Measurements from ENCODE around the gene STH.

Gene STH

DNA sequence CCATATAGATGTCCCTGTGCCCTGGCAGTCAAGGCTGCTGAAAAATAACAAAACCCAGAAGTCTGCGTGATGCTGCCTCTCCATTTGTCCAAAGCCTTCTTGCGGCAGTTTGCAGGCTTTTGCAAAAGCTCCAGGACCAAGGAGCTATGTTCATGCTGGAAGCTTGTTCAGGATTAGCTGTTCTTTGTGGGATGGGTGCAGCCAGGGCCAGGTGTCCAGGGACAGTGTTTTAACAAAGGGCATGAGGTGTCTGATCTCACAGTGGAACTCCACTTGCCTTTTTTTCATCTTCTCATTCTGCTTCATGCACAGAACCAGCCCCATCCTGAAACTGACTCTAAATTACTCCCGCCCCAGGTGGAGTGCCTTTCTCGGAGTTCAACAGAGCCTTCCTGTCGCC, 31.7 kb upstream of the STH start:
- DNase-seq (ENCODE audit: low read depth in 2 of 2), result no peak

DNA sequence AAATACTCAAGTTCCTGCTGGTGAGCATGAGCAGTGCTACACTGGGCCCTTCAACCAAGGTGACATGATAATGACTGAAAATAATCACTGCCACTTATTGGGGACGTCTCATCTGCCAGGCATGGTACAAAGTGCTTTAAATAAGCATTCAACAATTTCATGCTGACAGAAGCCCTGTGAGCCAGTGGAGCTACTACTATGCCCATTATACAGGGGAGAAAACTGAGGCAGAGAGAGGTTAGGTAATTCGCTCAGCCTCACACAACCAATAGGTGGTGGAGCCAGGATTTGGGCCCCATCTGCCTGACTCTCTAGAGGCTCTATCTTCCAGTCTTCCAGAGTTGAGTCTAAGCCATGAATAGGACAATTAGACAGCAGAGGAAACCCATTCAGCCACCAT, 30.3 kb upstream of the STH start:
- DNase-seq (ENCODE audit: low read depth in 2 of 2), result no peak

DNA sequence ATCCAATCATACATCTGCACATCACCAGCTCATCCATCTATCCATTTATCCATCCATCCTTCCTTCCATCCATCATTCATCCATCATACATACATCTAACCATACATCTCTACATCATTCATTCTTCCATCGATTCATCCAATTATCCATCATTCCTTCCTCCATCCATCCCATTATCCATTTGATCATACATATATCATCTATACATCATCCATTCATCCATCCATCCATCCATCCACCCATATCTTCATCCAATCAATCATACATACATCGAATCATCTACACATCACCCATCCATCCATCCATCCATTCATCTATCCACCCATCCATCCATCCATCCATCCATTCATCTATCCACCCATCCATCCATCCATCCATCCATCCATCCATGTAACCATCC, 29.3 kb upstream of the STH start:
- no peak for DNase-seq (ENCODE audit: low read depth in 2 of 2)

DNA sequence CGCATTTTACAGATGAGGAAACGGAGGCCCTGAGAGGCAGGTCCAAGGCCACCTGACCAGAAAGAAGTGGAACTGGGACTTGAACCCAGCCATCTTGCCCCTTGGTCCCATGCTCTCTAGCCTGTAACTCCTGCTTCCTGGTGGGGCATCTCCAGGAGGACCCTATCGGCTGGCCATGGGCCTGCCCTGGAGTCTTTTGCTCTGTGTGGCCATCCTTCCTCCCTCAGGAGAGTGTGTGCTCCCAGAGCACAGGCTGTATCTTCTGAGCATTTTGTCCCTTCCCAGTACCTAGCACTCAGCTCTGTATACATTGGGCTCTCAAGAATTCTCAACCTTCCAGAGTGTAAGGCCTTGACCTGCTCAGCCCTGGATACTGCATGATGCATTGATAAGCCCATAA, 28.4 kb upstream of the STH start:
- DNase-seq (ENCODE audit: low read depth in 2 of 2), result no peak

DNA sequence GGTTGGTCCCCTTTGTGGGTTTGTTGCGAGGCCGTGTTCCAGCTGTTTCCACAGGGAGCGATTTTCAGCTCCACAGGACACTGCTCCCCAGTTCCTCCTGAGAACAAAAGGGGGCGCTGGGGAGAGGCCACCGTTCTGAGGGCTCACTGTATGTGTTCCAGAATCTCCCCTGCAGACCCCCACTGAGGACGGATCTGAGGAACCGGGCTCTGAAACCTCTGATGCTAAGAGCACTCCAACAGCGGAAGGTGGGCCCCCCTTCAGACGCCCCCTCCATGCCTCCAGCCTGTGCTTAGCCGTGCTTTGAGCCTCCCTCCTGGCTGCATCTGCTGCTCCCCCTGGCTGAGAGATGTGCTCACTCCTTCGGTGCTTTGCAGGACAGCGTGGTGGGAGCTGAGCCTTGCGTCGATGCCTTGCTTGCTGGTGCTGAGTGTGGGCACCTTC, 27.3 kb upstream of the STH start:
- no peak for DNase-seq (ENCODE audit: low read depth in 2 of 2)

DNA sequence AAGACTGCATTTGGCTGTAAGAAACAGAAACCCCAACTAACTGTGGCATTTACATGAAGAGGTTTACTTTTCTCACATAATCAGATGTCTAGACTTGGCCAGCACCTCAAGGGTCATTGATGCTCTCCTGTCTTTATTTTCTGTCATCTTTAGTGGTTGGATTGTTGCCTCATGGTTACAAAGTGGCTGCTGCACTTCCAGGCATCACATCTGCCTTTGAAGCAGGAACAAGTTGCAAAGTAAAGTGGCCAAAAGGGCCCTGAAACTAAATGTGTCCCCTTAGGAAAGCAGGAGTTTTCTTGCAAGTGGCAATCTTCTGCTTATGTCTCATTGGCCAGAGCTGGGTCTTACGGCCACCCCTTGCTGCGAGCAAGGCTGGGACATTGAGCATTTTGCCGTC, 26.5 kb upstream of the STH start:
- DNase-seq (ENCODE audit: low read depth in 2 of 2), result no peak

DNA sequence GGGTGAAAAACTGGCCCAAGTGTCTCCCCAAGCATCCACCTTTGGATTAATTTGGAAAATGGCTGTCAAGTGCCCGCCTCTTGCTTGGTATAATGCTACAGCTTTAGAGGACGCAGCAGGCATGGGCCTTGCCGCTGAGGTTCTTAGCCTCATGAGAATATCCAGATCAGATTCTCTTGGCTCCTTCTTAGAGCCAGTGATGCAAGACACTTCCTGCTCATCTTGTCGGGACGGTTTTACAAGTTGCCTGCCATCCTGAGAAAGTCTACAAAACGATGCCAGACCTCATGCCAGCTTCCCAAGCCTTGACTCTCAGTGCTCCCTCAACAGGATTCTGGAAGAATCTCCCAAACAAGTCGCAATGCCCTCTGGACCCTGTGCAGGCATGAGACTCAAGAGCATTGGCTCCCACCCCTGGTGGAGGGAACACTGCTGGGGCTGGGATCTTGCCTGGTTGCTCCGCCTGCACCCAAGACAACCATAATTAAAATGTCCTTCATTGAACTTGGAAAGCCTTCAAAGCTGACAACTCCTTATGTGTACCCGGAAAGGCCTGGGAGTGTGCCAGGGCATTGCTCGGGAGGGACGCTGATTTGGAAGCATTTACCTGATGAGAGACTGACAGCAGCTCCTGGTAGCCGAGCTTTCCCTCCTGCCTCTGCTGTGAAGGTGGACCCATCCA, 25.8 kb upstream of the STH start:
- DNase-seq (ENCODE audit: low read depth in 2 of 2), result no peak

DNA sequence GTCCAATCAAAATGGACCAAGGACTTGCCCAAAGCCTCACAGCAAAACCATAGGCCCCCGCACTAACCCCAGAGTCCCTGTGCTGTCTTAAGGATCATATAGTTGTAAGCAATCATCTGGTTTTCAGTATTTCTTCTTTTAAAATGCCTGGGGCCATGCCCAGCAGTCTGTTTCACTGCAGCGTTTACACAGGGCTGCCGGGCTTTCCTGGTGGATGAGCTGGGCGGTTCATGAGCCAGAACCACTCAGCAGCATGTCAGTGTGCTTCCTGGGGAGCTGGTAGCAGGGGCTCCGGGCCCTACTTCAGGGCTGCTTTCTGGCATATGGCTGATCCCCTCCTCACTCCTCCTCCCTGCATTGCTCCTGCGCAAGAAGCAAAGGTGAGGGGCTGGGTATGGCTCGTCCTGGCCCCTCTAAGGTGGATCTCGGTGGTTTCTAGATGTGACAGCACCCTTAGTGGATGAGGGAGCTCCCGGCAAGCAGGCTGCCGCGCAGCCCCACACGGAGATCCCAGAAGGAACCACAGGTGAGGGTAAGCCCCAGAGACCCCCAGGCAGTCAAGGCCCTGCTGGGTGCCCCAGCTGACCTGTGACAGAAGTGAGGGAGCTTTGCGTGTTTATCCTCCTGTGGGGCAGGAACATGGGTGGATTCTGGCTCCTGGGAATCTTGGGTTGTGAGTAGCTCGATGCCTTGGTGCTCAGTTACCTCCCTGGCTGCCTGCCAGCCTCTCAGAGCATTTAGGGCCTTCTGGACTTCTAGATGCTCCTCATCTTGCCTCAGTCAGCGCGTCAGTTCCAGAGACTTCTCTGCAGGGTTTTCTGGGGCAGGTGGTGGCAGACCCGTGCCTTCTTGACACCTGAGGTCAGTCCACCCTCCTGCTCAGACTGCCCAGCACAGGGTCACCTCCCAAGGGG, 24.8 kb upstream of the STH start:
- no peak for DNase-seq (ENCODE audit: low read depth in 2 of 2)

DNA sequence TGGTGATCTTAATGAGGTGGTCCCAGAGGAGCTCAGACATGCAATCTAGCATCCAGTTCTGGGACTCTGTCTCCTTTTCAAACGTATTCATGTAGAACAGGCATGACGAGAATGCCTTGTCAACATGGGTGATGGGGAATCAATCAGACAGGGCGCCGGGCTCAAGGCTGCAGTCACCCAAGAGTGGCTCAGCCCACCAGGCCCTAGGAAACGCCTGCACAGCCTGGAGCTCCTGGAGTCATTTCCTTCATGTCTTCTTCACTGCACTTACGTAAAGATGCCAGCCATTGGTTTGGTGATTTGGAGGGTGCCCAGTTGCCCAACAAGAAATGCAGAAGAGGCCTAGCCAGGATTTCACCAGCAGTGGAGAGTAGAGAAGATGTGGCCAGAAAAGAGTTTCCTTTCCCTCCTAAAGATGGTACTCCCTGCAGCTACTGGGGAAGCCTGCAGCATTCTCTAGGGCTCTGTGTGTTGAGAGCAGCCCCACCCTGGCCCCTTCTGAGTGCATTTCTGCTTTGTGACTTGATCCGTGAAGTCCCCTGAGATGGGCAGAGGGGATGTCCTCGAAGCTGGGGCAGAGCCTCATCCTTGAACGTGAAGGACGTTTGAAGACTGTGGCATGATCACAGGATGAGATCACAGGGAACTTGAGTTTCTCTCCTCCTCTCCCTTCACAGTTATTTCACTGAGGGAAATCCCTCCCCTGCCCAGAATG, 24.0 kb upstream of the STH start:
- no peak for DNase-seq (ENCODE audit: low read depth in 2 of 2)

DNA sequence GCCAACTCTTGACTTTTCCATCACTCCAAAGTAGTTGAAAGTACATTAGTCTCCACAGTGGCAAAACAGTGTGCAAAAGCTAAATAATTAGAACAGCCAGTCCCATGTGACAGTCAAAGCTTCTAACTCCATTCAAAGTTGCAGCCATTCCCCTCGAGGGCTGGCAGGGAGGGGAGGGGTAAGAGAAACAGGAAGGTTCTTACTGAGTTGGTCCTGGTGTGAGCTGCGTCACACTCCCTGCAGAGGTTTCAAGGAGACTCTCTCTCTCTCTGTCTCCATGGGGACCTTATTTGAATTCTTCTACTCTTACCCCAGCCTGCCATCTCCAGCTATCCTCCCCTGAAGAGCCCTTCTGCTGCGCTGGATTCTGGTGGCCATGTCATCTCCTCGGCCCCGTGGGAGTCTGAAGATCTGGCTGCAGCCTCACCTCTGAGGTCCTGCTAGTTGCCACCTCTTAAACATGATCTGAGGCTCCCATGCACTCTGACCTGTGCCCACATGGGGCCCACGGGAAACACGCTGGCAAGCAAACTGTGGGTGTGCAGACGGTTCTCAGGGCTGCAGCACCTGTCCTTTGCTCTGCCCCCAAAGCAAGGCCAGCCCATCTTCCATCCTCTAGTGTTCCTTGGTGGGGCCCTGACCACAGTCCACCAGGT, 23.3 kb upstream of the STH start:
- DNase-seq (ENCODE audit: low read depth in 2 of 2), result no peak

DNA sequence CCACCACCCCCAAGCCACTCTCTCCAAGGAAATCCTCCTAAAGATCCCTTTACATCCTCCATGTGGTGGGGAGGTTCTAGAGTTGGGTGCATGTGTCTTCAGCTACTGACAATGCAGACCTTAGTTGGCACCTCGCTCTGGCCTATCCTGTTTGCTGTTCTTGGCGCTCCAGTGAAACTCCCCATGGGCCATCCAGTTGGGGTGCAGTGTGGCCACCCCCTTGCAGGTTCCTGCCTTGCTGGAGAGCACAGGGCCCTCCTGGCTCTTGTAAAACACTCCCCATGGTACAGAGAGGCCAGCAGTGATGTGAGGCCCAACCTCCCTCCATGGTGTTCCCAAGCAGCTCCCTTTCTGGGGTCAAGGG, 22.7 kb upstream of the STH start:
- no peak for DNase-seq (ENCODE audit: low read depth in 2 of 2)

DNA sequence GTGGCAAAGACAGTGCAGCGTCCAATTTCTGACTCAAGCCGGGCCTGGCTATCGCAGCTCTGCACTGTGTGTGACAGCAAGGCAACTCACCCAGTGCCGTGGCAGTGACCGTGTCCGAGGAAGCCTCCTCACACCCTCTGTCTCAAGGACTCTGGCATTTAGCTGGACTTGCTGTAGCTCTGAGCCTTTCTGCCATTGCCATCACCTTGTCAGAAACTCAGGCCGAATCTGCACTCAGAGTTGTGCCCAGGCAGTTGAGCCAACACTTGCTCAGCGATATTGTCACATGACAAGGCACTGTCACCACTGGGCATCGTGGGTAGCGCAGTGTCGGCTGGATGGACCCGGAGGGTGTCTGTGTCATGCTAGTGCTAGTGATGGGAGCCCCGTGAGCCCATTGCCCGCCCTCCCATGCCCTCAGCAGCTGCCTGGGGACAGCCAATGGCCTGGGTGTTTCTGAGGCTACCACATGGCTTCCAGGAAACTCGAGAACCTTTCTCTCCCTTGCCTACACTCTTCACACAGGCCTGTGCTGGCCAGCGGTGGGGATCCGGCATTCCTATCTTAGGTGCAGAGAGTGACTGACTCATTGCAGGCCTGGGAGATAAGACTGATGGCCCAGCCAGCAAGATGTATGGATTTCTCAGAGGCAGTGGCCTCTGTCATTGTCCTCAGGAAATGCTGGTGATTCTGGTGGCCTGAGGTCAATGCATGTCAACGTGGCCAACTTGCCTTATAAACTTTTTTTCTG, 22.1 kb upstream of the STH start:
- no peak for DNase-seq (ENCODE audit: low read depth in 2 of 2)

DNA sequence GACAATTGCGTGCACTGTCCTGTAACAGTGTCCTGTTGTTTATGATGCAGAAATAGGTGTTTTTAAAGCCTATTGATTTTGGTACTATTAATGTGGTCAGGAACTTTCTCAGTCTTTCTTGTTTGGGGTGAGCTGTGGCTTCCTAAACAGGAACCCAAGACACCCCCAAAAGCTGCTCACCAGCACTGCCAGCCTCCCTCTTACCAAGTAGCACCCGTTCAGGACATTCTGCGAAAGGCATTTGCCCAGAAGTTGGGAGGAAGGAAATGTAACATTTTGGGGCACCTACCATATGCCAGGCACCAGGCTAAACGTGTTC, 21.6 kb upstream of the STH start:
- no peak for DNase-seq (ENCODE audit: low read depth in 2 of 2)

DNA sequence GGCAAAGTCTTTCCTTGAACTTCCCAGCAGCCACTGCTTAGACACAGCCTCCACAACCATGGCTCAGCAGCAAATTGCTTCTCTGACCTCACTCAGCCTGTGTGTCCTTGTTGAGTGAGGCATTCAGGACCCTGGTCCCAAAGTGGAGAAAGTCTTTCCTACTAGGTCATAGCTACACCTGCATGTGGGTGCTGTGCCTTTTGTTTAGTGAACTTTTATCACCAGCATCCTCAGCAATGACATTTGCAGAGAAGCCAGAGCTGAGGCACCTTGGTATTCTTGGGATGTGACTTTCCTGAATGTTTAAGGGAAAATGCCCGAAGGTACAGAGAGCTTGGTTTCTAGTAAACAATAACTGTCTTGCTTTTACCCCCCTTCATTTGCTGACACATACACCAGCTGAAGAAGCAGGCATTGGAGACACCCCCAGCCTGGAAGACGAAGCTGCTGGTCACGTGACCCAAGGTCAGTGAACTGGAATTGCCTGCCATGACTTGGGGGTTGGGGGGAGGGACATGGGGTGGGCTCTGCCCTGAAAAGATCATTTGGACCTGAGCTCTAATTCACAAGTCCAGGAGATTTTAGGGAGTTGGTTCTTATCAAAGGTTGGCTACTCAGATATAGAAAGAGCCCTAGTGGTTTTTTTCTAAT, 20.9 kb upstream of the STH start:
- DNase-seq (ENCODE audit: low read depth in 2 of 2), result no peak

DNA sequence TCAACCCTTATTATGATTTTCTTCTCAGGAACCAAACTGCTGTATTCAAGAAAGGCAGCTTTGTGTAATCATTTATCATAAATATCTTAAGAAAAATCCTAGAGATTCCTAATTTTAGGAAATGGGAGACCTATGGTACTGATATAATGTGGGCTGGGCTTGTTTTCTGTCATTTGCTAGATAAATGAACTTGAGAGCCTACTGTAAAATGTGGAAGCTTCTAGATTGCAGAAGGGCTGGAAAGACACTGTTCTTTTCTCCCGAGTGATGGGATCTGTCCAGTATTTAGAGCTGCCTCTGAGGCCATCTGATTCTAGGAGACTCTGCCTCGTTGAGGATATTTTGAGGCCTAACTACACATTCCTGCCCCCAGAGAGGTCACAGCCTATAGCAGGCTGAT, 19.9 kb upstream of the STH start:
- no peak for DNase-seq (ENCODE audit: low read depth in 2 of 2)

DNA sequence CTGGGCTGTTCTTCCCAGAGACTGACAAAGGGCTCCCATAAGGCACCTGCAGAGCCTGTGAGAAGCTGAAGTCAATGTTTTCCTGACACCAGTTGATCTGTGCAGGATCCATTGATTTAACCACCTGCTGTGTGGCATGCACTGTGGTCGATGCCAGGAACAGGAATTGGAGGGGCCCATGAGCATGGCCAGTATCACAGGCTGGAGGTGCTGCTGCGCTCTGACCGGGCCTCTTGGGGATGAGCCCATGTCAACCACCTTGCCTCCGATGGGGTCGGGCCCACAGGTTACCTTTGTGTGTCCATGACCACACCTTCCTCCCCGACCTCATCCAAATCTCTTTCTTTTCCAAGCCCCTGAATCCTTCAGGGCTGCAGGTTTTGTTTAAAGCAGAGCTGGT, 18.2 kb upstream of the STH start:
- DNase-seq (ENCODE audit: low read depth in 2 of 2), result no peak

DNA sequence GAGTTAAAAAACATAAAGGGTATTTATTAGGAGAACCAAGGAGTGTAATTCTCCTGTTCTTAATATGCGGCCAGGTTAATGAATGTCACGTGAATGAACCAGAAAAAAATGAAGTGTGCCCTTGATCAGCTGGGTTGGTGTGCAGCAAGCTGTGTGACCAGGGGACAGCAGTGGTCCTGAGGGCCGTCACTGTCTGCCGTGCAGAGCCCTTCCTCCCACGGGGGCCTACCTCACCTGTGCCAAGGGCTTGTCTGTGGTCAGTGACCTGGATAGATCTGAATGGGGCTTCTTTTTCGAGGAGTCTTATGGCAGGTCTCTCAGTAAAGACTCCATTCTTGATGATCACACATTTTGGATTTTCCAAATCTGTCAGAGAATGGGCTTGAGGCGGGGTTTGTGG, 17.7 kb upstream of the STH start:
- no peak for DNase-seq (ENCODE audit: low read depth in 2 of 2)

DNA sequence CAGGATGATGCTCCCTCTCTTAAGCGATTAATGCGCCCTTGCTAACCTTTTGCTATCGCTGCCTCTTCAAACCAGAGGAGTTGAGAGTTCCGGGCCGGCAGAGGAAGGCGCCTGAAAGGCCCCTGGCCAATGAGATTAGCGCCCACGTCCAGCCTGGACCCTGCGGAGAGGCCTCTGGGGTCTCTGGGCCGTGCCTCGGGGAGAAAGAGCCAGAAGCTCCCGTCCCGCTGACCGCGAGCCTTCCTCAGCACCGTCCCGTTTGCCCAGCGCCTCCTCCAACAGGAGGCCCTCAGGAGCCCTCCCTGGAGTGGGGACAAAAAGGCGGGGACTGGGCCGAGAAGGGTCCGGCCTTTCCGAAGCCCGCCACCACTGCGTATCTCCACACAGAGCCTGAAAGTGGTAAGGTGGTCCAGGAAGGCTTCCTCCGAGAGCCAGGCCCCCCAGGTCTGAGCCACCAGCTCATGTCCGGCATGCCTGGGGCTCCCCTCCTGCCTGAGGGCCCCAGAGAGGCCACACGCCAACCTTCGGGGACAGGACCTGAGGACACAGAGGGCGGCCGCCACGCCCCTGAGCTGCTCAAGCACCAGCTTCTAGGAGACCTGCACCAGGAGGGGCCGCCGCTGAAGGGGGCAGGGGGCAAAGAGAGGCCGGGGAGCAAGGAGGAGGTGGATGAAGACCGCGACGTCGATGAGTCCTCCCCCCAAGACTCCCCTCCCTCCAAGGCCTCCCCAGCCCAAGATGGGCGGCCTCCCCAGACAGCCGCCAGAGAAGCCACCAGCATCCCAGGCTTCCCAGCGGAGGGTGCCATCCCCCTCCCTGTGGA, 16.0 kb upstream of the STH start:
- DNase-seq (ENCODE audit: low read depth in 2 of 2), result no peak

DNA sequence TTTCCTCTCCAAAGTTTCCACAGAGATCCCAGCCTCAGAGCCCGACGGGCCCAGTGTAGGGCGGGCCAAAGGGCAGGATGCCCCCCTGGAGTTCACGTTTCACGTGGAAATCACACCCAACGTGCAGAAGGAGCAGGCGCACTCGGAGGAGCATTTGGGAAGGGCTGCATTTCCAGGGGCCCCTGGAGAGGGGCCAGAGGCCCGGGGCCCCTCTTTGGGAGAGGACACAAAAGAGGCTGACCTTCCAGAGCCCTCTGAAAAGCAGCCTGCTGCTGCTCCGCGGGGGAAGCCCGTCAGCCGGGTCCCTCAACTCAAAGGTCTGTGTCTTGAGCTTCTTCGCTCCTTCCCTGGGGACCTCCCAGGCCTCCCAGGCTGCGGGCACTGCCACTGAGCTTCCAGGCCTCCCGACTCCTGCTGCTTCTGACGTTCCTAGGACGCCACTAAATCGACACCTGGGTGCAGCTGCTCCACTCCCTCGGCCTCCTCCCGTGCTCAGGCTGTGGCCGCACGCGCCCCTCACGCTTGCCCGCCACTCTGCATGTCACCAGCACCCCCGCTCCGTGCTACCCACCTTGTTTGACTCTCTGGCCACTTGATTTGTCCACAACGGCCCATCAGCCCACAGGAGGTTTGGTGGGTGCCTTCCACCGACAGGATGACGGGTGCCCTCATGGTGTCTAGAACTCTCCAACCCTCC, 15.3 kb upstream of the STH start:
- no peak for DNase-seq (ENCODE audit: low read depth in 2 of 2)

DNA sequence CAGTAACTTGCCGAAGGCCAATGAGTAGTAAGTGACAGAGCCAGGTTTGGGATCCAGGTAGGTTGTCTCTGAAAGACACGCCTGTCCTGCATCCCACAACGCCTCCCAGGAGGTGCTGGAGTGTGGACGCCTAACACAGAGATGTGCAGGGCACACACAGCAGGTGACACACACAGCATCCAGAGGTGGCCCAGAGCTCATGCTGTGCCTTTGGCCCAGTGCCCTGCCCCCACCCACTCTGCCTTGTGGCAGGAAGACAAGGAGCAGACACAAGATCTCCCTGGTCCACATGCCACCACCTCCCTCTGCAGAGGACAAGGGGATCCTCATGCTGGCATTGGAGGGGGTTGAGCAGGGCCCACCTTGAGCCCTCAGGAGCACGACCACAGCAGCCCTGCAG, 14.7 kb upstream of the STH start:
- DNase-seq (ENCODE audit: low read depth in 2 of 2), result no peak
